Measurements from ENCODE around the gene TFPI.

Gene TFPI

GRCh38 chr2:187554011-187554703 lies at the start of gene TFPI:
Gene TFPI (minus strand): TSS chr2:187554435. CDS start chr2:187503768, 50,667 bp downstream.
- no peak for DNase-seq (ENCODE audit: low read depth, low spot score)
- H3K27me3 ChIP-seq (ENCODE audit: control insufficient read depth, insufficient read depth, low read length) = no peaks in the 10 kb centered on the region
- no peak within 1 kb of the TSS for H3K4me3 ChIP-seq (ENCODE audit: low read length)
- no CpG with 5 or more reads among the region's 9 CpGs for WGBS (ENCODE audit: insufficient coverage, insufficient read length)
- H3K36me3 ChIP-seq (ENCODE audit: control insufficient read depth, insufficient read depth, low read length) = no peaks in the 10 kb centered on the region
- H3K9me3 ChIP-seq (ENCODE audit: control insufficient read depth, insufficient read depth, low read length) = no peaks in the 10 kb centered on the region
- no peak within 1 kb of the TSS for H3K27ac ChIP-seq (ENCODE audit: low read length)
- no peaks in the 10 kb centered on the region for H3K4me1 ChIP-seq (ENCODE audit: control insufficient read depth, insufficient read depth, low read length)

DNA sequence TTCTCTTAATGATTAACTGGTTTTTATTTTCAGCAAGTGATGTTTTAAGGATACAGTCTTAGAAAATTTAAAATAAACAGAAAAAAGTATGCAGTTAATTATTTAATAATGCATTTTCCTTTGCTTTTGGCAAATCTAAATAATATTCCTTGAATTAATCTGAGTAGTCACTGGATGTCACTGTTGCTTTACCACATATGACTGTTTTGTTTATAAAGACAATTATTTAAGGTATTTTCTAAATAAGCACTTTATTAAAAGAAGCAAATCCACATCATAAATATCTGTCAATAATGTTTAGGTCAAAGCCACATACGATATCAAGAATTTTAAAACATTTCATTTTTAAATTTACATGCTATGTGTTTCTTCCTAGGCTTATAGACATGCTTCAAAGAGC lies 40.6 kb upstream of the TFPI start:
- Histone ChIP-seq H3K9me3 (ENCODE audit: control insufficient read depth, insufficient read depth, low read length) (no peaks in the 10 kb centered on the region), H3K27me3 (ENCODE audit: control insufficient read depth, insufficient read depth, low read length) (no peaks in the 10 kb centered on the region), H3K36me3 (ENCODE audit: control insufficient read depth, insufficient read depth, low read length) (no peaks in the 10 kb centered on the region), H3K4me1 (ENCODE audit: control insufficient read depth, insufficient read depth, low read length) (no peaks in the 10 kb centered on the region), H3K4me3 (ENCODE audit: low read length) (no peak overlapping the region), H3K27ac (ENCODE audit: low read length) (no peak overlapping the region)
- WGBS (ENCODE audit: insufficient coverage, insufficient read length) = no CpG with 5 or more reads among the region's 1 CpG
- no peak for DNase-seq (ENCODE audit: low read depth, low spot score)

GRCh38 chr2:187593697-187594096 lies 39.5 kb upstream of the TFPI start:
- Histone ChIP-seq H3K9me3 (ENCODE audit: control insufficient read depth, insufficient read depth, low read length) (no peaks in the 10 kb centered on the region), H3K4me1 (ENCODE audit: control insufficient read depth, insufficient read depth, low read length) (no peaks in the 10 kb centered on the region), H3K4me3 (ENCODE audit: low read length) (no peak overlapping the region), H3K27ac (ENCODE audit: low read length) (no peak overlapping the region), H3K36me3 (ENCODE audit: control insufficient read depth, insufficient read depth, low read length) (no peaks in the 10 kb centered on the region), H3K27me3 (ENCODE audit: control insufficient read depth, insufficient read depth, low read length) (no peaks in the 10 kb centered on the region)
- no peak for DNase-seq (ENCODE audit: low read depth, low spot score)
- no CpG with 5 or more reads among the region's 1 CpG for WGBS (ENCODE audit: insufficient coverage, insufficient read length)

DNA sequence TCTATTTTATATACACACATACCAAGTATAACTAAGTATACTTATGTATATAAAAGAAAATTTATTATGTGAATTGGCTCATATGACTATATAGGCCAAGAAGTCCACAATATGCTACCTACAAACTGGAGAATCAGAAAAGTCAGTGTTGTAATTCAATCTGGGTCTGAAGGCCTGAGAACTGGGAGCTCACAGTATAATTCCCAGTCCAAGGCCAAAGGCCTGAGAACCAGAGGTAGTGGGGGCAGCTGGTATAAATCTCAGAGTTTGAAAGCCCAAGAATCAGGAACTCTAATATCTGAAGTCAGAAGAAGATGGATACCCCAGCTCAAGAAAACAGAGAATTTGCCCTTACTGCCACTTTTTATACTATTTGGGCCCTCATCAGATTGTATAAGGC lies 38.9 kb upstream of the TFPI start:
- Histone ChIP-seq H3K27me3 (ENCODE audit: control insufficient read depth, insufficient read depth, low read length) (no peaks in the 10 kb centered on the region), H3K27ac (ENCODE audit: low read length) (no peak overlapping the region), H3K4me1 (ENCODE audit: control insufficient read depth, insufficient read depth, low read length) (no peaks in the 10 kb centered on the region), H3K4me3 (ENCODE audit: low read length) (no peak overlapping the region), H3K9me3 (ENCODE audit: control insufficient read depth, insufficient read depth, low read length) (no peaks in the 10 kb centered on the region), H3K36me3 (ENCODE audit: control insufficient read depth, insufficient read depth, low read length) (no peaks in the 10 kb centered on the region)
- no peak for DNase-seq (ENCODE audit: low read depth, low spot score)

DNA sequence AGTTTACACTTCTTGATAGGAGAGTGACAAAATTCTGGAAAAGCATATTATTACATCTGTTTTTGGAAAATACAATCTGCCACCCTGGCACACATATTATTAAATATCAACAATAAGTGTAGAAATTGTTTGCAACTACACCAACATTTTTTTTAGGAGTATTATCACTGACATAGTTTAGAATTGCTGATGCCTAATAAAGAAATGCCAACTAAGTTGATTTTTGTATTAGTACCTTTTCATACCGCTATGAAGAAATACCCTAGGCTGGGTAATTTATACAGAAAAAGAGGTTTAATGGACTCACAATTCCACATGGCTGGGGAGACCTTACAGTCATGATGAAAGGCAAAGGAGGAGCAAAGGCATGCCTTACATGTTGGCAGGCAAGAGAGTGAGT lies 35.9 kb upstream of the TFPI start:
- Histone ChIP-seq H3K9me3 (ENCODE audit: control insufficient read depth, insufficient read depth, low read length) (no peaks in the 10 kb centered on the region), H3K27ac (ENCODE audit: low read length) (no peak overlapping the region), H3K27me3 (ENCODE audit: control insufficient read depth, insufficient read depth, low read length) (no peaks in the 10 kb centered on the region), H3K4me1 (ENCODE audit: control insufficient read depth, insufficient read depth, low read length) (no peaks in the 10 kb centered on the region), H3K4me3 (ENCODE audit: low read length) (no peak overlapping the region), H3K36me3 (ENCODE audit: control insufficient read depth, insufficient read depth, low read length) (no peaks in the 10 kb centered on the region)
- DNase-seq (ENCODE audit: low read depth, low spot score) = no peak
- WGBS (ENCODE audit: insufficient coverage, insufficient read length) = no CpG with 5 or more reads among the region's 1 CpG

- WGBS (ENCODE audit: insufficient coverage, insufficient read length) = no CpG with 5 or more reads among the region's 4 CpGs
- Histone ChIP-seq H3K36me3 (ENCODE audit: control insufficient read depth, insufficient read depth, low read length) (no peaks in the 10 kb centered on the region), H3K27me3 (ENCODE audit: control insufficient read depth, insufficient read depth, low read length) (no peaks in the 10 kb centered on the region), H3K4me1 (ENCODE audit: control insufficient read depth, insufficient read depth, low read length) (no peaks in the 10 kb centered on the region), H3K9me3 (ENCODE audit: control insufficient read depth, insufficient read depth, low read length) (no peaks in the 10 kb centered on the region), H3K4me3 (ENCODE audit: low read length) (no peak overlapping the region), H3K27ac (ENCODE audit: low read length) (no peak overlapping the region)
- DNase-seq (ENCODE audit: low read depth, low spot score) = no peak
Observed at GRCh38 chr2:187586011-187586641, 31.9 kb upstream of the TFPI start.

DNA sequence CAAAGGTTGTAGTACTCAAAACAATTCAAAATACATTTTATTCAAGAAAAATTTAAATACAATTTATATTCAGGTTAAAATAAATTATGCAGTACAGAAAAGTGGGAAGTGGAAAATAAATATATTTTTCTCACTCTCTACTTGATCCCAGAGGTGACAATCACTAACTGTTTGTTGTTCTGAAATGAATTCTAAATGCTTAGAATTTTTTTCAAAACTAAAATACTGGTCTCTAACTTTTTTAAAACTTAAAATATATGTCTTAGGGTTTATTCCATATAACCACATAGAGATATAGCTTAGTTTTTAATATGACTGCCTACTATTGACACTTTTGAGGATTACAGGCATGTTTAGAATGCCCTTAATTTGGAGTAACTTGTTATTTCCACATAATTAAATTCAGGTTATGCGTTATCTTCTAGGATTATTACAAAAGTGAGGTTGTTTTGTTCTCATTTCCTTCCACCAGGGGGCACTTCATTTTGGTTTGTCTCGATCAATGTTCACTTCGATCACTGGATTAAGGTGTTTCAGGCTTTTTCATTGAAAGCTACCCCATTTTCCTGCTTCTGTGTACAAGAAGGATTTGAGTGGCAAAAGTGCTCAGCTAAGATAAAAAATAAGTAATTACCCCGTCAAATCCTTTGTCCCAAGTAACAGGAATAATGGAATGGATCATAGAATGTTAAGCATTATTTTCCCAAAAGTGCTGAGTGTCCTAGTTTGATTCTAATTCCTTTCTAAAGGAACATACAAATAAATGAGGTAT lies 27.1 kb upstream of the TFPI start:
- Histone ChIP-seq H3K4me1 (ENCODE audit: control insufficient read depth, insufficient read depth, low read length) (no peaks in the 10 kb centered on the region), H3K27me3 (ENCODE audit: control insufficient read depth, insufficient read depth, low read length) (no peaks in the 10 kb centered on the region), H3K4me3 (ENCODE audit: low read length) (no peak overlapping the region), H3K36me3 (ENCODE audit: control insufficient read depth, insufficient read depth, low read length) (no peaks in the 10 kb centered on the region), H3K27ac (ENCODE audit: low read length) (no peak overlapping the region), H3K9me3 (ENCODE audit: control insufficient read depth, insufficient read depth, low read length) (no peaks in the 10 kb centered on the region)
- no CpG with 5 or more reads among the region's 4 CpGs for WGBS (ENCODE audit: insufficient coverage, insufficient read length)
- no peak for DNase-seq (ENCODE audit: low read depth, low spot score)

GRCh38 chr2:187580462-187581124 lies 26.4 kb upstream of the TFPI start:
- DNase-seq (ENCODE audit: low read depth, low spot score) = no peak
- Histone ChIP-seq H3K9me3 (ENCODE audit: control insufficient read depth, insufficient read depth, low read length) (no peaks in the 10 kb centered on the region), H3K27ac (ENCODE audit: low read length) (no peak overlapping the region), H3K4me3 (ENCODE audit: low read length) (no peak overlapping the region), H3K4me1 (ENCODE audit: control insufficient read depth, insufficient read depth, low read length) (no peaks in the 10 kb centered on the region), H3K36me3 (ENCODE audit: control insufficient read depth, insufficient read depth, low read length) (no peaks in the 10 kb centered on the region), H3K27me3 (ENCODE audit: control insufficient read depth, insufficient read depth, low read length) (no peaks in the 10 kb centered on the region)
- WGBS (ENCODE audit: insufficient coverage, insufficient read length) = no CpG with 5 or more reads among the region's 7 CpGs

- WGBS (ENCODE audit: insufficient coverage, insufficient read length) = no CpG with 5 or more reads among the region's 2 CpGs
- H3K27ac ChIP-seq (ENCODE audit: low read length) = no peak overlapping the region
- H3K9me3 ChIP-seq (ENCODE audit: control insufficient read depth, insufficient read depth, low read length) = no peaks in the 10 kb centered on the region
- no peaks in the 10 kb centered on the region for H3K27me3 ChIP-seq (ENCODE audit: control insufficient read depth, insufficient read depth, low read length)
- no peaks in the 10 kb centered on the region for H3K36me3 ChIP-seq (ENCODE audit: control insufficient read depth, insufficient read depth, low read length)
- no peak for DNase-seq (ENCODE audit: low read depth, low spot score)
- no peaks in the 10 kb centered on the region for H3K4me1 ChIP-seq (ENCODE audit: control insufficient read depth, insufficient read depth, low read length)
- no peak overlapping the region for H3K4me3 ChIP-seq (ENCODE audit: low read length)
Observed at GRCh38 chr2:187577310-187577709, 23.1 kb upstream of the TFPI start.

DNA sequence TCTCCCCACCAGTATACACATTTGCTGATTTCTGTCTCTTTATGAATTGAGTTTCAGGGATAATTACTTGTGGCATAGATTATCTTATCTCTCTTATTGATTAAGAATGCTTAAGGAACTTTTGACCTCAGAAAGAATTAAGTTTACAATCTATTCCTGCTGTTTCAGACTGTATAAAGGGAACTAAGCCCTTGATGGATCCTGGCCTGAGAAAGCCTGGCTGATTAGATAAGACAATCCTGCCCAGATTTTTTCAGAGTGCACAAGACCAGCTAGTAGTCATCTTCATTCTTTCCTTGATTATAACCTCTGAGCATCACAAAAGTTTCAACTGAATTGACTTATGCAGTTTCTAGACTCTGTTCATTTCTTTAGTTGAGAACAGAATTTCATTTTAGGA lies 22.7 kb upstream of the TFPI start:
- H3K9me3 ChIP-seq (ENCODE audit: control insufficient read depth, insufficient read depth, low read length) = no peaks in the 10 kb centered on the region
- no peaks in the 10 kb centered on the region for H3K36me3 ChIP-seq (ENCODE audit: control insufficient read depth, insufficient read depth, low read length)
- H3K27me3 ChIP-seq (ENCODE audit: control insufficient read depth, insufficient read depth, low read length) = no peaks in the 10 kb centered on the region
- DNase-seq (ENCODE audit: low read depth, low spot score) = no peak
- H3K27ac ChIP-seq (ENCODE audit: low read length) = no peak overlapping the region
- no peak overlapping the region for H3K4me3 ChIP-seq (ENCODE audit: low read length)
- H3K4me1 ChIP-seq (ENCODE audit: control insufficient read depth, insufficient read depth, low read length) = no peaks in the 10 kb centered on the region

All from iPS DF 6.9 (cell line).